Astrocyte of the cerebellum (primary cell): Measurements from ENCODE around the gene CCL4.

Experiments
- DNase-seq: peaks from one replicate; pipeline ENCODE4 v3.0.0-alpha.2; 2011; ENCODE audit warnings: low read depth
- H3K4me3 ChIP-seq: 2 replicates; pipeline ENCODE4 v1.5.1; 2011; ENCODE audit warnings: mild to moderate bottlenecking, low read depth, low read length, moderate library complexity
- CTCF ChIP-seq: IDR thresholded peaks from 2 replicates; pipeline ENCODE4 v1.5.1; 2012; ENCODE audit warnings: low read length, low read depth, moderate library complexity, mild to moderate bottlenecking; ENCODE audit errors: missing control alignments
- in situ Hi-C: cut with HindIII; loops from 2 replicates; pipeline ENCODE4 v1.10.0; 2017; ENCODE audit warnings: low sequenced_read_pairs

The CCL4 gene

GRCh38 chr17:36142806-36143205, 39.2 kb downstream of the CCL4 start:
- no peak overlapping the region for H3K4me3 ChIP-seq
- TF ChIP-seq CTCF, result no peak
- no peak for DNase-seq
- in situ Hi-C loops, result no loop called here

- in situ Hi-C loops, result no loop called here
- no peak overlapping the region for H3K4me3 ChIP-seq
- TF ChIP-seq CTCF, result no peak
- DNase-seq, result no peak
Observed at GRCh38 chr17:36144014-36144413, 40.4 kb downstream of the CCL4 start.

GRCh38 chr17:36144981-36145729, 41.5 kb downstream of the CCL4 start:
- in situ Hi-C loops, result no loop called here
- no peak overlapping the region for H3K4me3 ChIP-seq
- TF ChIP-seq CTCF, result no peak
- no peak for DNase-seq

- DNase-seq, result no peak
- no peak overlapping the region for H3K4me3 ChIP-seq
- in situ Hi-C loops, result no loop called here
- no peak for TF ChIP-seq CTCF
Observed at GRCh38 chr17:36147601-36148000, 44.0 kb downstream of the CCL4 start.

GRCh38 chr17:36148559-36149295, 45.1 kb downstream of the CCL4 start:
- DNase-seq, result peak; percentile 49
- in situ Hi-C loops, result no loop called here
- no peak overlapping the region for H3K4me3 ChIP-seq
- peak; percentile 100 for TF ChIP-seq CTCF

GRCh38 chr17:36149296-36149820, 45.7 kb downstream of the CCL4 start:
- no peak for TF ChIP-seq CTCF
- in situ Hi-C loops, result no loop called here
- DNase-seq, result peak; percentile 94
- no peak overlapping the region for H3K4me3 ChIP-seq
